HG02840 (cell line): ENCODE measurements around the gene FLOT1.

Experiments used
- ATAC-seq: cut with Tn5 transposase; IDR thresholded peaks from one replicate; pipeline ENCODE4 v1.9.1; 2021; ENCODE audit warnings: mild to moderate bottlenecking, moderate library complexity, moderate number of reproducible peaks; ENCODE audit not compliant: unreplicated experiment, low FRiP score

FLOT1 gene

DNA sequence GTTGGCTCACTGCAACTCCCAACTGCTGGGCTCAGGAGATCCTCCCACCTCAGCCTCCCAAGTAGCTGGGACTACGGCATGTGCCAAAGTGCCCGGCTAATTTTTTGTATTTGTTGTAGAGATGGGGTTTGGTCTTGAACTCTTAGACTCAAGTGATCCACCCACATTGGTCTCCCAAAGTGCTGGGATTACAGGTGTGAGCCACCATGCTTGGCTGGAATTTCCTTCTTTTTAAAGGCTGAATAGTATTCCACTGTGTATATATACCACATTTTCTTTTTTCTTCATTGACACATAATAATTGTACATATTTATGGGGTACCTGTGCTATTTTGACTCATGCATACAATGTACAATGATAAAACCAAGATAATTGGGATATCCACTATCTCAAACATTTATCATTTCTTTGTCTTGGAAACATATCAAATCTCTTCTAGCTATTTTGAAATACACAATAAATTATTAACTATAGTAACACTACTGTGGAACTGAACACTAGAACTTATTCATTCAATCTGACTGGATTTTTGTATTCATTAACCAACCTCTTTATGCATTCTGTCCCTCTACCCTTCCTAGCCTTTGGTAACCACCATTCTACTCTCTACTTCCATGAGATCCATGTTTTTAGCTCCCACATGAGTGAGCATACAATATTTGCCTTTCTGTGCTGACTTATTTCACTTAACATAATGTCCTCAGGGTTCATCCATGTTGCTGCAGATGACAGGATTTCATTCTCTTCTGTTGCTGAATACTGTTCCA lies 33.2 kb downstream of the FLOT1 start:
- no peak for ATAC-seq

DNA sequence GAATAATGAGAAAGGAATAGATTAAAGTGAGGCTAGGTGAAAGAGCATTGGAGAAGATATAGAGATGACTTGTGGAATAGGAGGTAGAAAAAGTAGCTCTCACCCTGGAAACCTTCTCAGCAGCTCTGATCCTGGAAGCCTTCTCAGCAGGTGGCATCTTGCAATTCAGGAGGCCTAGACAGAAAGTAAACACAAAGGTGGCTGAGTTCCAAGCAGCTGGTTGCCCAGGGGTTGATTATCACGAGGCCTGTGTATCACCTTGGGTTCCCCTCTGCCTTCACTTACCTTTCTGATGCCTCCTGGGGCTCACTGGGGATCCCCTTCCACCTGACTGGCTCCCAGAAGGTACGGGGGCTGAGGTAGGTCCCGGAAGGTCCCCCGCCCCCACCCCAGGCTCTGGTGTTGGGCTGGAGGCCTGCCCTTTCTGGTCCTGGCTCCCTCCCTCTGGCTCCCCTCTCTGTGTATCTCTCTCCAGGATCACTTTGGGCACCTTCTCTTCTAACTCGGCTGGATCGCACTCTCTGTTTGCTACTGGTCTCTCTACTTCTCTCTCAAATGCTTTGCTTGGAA lies 35.1 kb downstream of the FLOT1 start:
- no peak for ATAC-seq

DNA sequence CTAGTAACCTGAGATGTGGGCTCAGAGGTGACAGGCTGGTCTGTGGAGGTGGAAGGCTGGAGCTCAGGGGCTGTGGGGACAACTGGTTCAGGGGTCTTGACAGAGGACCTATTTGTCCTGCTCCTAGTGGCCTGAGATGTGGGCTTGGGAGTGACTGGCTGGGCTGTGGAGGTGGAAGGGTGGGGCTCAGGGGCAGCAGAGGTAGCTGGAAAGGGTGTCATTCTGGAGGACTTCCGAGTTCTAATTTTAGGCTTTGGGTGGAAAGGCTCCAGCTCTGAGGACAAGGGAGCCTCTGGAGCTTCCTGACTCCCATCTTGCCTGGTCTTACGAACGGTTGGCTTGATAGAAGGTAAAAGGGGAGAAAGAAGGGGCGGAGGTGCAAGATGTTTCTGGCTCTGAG lies 36.9 kb downstream of the FLOT1 start:
- no peak for ATAC-seq

DNA sequence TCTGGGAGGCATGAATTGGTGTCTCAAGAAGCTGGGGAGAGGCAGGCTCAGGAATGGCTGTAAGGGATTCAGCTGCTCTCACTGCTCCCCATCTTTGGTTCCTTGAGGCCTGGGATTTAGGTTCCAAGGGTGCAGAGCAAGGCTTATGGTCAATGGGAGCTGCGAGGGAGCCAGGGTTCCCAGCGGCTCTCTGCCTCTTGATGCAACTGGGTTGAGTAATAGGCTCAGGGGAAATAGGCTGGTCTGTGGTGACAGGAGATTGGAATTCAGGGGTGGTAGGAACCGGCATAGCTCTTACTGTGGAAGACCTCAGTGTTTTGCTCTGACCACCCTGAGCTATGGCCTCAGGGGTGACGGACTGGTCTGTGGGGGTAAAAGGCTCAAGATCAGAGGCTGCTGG lies 38.7 kb downstream of the FLOT1 start:
- no peak for ATAC-seq

DNA sequence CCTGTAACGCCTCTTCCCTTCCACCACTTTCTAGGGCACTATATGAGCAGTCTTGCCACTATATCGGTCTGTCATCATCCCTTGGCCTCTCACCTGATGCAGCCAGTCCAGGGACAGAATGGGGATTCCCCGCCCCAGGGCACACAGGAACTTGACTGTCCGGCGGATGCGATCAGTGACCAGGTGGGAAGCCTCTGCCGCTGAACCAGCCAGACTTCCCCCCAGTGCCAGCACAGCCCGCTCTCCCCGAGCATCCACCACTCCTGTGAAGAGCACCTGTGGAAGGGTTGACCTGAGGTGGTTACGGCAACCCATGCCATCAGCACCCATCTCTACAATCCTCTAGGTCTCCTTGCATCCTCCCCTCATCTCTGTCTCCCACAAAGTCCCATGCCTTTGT lies 39.5 kb downstream of the FLOT1 start:
- ATAC-seq, result no peak

DNA sequence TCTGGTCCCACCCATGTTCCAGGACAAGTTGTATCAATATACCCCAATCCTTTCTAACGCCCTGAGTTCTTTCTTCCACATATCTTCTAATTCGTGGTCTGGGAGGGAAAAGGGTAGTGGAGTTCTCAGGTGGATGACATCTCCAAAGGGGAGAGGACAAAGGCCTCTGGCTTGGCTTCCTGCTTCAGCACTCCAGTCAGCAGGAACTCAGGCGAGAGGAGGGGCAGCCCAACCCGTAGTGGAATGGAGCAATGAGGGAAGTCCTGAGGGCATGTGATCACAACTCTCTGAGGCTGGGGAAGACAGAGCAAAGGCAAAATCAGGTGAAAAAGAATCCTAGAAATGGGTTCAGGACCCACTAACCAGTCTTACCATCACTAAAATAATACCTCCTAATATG lies 42.1 kb downstream of the FLOT1 start:
- ATAC-seq, result no peak

DNA sequence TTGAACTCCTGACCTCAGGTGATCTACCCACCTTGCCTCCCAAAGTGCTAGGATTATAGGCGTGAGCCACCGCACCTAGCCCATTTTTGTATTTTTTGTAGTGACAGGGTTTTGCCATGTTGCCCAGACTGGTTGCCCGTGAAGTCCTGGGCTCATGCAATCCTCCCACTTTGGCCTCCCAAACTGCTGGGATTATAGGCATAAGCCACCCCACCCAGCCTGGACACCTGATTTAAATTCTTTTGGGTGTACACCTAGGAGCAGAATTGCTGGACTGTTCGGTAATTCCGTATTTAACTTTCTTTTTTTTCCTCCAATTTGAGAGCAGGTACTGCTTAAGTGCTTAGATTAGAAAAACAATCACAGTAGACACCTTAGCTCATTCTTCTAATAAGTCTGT lies 46.1 kb downstream of the FLOT1 start:
- ATAC-seq, result no peak

DNA sequence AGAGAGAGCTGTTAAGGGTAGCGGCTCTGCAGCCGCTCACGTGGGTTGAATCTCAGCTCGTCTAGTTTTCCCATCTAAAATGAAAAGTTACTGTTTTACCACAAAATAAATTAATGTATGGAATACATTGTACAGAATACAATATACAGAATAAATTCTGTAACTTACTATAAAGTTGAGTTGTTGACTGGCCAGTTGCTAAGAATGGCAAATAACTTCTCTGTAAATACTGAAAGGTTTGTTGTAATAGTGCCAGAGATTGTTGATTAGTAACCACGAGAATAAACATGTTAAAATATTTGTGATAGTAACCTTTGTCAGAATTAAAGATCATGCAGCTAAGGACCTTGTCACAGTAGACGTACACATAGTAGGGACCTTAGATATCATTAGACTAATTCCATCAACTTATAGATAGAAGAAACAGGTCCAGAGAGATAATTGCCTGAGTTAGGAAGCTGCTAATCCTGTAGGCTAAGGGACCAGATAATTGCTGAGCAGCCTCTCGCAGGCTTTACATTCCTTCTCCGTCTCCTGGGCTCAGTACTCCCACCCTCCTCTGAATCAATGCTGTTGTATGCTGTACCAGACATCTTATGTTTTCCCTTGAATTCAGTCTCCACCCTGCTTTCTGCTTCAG lies 51.2 kb downstream of the FLOT1 start:
- no peak for ATAC-seq

DNA sequence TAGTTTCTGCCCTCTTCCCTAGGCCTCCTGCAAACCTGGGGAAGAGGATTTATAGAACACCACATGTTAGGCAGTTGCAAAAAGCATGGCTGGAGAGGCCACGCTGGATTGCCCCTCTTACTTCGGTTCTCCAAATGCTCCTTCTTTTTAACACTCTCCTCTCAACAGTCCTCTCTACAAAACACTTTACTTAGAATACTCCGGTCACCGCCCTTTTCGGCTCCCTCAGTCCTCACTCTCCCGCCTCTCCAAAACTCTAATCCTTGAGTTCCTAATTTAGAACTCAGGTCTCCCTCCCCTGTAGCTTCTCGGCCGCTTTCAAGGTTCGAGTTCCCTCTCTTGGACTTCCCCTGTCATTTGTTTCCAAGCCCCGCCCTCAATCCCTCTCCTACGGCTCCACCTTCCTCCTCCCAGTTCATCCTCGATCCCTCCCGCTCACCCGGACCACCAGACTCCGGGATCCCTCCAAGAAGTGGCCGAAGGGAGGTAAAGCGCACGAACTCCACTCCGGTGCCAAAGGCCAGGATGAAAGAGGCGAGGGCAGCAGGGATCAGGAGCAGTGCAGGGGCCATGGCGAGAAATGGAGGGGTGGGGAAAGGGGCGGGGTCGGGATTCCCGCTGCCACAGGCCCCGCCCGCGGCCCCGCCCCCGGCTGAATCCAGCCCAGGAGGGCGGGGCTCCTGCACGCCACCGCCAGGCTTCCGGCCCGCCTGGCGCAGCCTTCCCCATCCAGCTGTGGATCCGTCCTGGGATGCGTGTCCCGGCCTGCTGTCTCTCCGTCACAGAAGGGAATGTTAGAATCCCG lies 51.9 kb downstream of the FLOT1 start, which contains the start of gene NRM:
NRM (minus strand) TSS at position 582 of the 805 bp plus-strand sequence; CDS start at position 572, 10 bp downstream.
- ATAC-seq, result no peak

DNA sequence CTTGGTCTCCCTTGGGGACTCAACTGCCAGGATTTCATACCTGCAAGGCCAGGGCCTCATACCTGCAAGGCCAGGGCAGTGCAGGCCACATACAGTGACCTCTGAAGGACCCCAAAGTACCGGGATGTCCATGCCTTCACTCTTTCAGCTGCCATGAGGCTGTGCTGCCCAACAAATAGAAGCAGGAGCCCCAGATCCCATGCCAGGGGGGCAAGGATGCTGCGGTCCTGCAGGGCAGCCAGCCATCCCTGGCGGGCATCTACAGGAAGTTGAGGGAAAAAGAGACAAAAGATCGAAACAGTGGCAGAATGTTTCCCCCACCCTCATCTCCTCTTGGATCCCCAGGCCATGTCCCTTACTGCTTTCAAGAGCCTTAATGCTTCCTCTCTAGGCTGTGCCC lies 52.5 kb downstream of the FLOT1 start:
- ATAC-seq, result no peak

DNA sequence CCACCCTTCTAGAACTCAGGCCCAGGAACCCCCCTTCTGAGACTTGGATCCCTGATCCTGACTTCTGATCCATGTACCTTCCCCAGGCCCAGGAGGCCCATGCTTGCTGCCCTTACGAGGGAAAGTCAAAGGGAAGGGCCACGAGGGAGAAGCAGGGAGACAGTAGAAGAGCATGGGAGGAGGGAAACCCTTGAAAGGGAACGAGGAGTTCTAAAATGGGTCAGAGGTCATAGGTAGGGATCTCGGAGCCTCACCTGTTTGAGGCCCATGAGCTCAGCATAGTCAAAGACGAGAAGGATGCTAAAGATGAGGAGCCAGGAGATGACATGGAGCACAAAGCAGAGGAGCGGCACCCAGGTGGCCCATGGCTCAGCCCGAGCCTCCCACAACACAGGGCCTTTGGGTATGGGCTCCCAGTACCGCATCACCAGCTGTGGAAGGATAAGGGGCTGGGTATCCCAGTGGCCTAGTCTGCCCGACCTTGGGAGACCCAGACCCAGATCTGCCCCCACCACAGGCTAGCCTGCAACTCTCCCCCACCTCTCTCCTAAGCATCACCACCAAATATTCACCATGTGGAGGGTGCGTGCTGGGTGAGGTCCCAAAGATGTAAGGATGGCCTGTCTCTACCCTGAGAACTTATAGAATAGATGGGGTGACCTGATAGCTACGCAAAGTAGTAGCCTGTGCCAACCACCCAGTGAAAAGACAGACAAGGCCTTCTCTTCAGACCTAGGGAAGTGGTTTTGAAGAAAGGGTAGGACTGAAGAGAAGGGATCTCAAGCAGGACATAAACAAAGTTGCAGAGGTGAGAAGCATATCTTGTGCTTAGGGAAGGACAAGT lies 53.2 kb downstream of the FLOT1 start:
- ATAC-seq, result no peak

DNA sequence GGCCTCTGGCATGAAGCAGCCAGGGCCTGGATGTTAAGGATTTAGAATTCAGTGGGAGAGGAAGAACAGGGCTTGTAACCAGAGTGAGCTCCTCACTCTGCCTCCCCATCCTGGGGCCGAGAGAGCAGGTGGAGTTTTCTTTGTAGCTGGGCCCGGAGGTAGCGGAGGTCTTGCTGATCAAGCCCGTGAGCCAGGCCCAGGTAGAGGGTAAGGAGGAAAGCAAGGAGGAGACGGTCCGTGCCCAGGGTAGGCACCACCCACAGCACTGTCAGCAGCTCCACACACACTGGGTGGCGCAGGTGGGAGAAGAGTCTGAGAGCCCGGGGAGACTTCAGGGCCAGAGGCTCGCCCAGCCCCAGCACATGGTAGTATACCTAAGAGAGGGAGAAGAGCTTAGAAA lies 53.9 kb downstream of the FLOT1 start:
- ATAC-seq, result no peak

DNA sequence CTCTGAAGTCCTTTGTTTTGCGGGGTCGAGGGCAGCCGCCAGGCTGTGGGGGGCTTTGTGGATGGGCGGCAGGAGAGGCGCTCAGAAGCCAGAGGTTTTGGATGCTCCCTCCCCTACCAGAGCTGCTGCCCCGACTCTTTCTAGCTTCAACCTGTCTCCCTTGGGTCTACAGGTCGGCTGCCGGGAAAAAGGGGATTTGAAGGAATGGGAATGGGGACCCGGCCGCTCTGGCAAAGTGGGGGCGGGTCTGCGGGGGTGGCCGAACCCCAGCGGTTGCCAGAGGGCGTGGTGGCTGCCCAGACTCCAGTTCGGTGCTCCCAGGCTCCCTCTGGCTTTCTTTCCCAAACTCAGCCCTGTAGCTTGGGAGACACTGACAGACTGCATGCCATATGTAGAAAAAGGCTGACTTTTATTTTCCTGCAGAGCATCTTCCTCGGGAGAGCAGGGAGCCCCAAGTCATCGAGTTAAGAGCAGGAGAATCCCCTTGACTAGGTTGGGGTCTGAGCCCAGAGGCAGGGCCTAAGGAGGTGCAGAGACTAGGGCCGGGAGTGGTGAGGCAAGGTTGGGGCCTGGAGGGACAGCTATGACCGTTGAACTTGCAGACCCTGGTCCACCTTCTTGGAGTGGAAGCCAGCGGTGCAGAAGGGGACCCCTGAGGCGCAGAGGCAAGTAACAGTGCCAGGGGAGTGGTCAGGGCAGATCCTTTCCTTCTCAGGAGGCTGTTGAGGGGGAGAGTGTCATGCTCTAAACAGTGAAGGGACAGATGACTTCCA lies 54.6 kb downstream of the FLOT1 start:
- no peak for ATAC-seq

DNA sequence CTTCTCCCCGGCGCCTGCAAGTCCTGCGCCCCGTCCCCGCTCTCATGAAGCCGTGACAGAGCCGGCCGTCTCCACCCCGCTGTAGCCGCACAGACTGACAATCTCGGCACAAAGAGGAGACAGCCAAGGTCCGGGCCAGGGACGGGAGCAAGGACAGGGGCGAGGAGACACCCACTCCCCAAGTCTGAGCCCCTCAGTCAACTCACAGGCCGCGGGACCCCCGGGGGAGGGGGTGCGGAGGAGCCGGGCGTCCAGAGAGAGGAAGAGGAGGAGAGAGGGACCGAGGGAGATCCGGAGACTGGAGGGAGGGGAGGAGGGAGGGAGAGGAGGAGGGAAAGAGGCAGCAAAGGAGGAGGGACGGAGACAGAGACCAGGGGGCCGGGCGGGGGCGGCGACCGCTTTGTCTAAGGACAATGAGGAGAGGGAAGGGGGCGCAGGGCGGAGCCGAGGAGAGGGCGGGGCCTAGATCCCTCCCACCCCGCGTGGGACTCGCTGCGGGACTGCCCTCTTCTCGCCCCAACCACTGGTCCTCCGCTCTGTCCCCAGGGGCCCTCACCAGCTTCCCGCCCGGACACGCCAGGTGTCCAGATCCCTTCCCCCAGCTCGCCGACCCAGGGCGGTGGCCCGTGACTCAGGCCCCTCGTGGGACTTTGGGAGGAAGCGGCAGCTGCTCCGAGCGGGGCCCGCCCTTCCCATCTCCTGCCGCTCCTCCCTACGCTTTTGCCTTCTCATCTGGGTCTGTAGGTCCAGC lies 55.4 kb downstream of the FLOT1 start:
- peak; percentile 42 for ATAC-seq

DNA sequence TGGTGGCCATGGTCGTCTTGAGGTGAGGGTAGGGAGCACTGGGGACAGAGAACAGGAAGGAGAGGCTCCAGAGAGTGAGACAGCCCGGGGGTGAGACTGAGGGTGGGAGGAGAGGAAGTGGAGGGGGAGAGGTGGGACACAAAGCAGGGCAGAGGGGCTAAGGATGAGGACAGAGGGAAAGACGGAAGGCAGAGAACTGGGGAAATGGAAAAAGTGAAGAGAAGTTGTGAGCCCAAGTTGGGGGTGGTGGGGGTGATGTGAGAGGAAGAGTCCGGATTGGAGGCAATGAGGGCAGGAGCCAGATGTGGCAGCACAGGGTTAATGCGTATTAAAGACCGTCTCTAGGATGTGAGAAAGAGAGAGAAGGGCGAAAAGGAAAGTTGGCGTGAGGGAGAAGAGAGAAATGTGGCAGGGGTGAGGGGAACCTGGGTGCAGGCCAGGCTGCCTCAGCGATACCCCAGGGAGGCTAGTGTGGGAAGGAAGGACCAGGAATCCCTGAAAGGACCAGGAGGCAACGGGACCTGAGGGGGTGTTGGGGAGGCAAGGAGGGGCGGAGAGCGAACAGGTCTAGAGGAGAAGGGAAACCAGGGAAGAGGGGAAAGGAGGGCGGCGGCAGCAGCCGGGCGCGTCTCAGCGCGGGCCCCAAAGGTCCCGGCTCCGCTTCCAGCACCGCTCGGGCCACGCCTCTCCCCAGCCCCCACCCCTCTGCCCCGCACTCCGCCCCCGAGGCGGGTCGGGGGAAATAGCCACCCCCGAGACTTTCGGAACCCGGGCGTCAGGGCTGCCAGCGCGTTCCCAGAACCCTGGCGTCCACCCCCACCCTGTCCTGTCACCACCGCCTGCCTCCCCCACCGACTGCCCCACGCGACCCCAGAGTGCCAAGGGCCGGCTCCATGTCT lies 56.2 kb downstream of the FLOT1 start, which contains the start of gene PPP1R18:
PPP1R18 (minus strand) TSS at position 637 of the 899 bp plus-strand sequence; CDS start at position 10, 627 bp downstream.
- ATAC-seq, result peak; percentile 4

DNA sequence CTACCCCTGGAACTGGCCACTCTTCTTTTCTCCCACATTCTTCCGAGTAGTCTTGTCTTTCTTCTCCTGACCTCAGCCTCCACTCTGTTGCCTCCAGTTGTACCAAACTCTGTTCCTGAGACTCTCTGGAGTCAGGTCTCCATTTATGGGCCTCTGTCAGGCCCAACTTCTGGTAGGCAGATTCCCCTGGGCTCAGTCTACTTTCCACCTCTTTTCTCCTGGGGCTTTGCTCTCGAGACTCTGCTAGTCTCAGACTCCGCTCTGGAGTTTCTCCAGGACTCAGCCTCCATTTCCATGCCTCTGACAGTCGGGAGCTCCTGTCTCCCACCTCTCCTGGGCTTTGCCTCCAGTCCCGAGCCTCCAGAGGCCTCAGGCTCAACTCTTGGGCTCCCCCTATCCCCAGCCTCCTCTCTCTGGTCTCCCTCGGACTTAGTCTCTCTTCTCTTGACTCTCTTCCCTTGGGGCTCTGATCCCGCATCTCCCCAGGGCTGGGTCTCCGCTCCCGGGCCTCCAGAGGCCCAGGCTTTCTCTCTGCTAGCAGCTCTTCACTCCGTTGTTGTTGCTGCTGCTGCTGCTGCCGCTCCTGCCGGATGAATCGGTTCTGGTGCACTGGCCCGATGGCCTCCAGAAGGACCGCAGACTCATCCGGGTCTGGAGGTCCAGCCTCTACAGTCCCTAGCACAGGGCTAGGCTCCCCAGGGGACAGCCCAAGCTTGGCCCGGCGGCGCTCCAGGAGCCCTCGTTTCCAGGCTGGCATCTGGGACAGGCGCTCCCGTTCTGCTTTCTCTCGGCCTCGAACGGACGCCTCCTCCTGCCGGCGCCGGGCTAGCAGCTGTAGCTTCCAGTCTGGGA lies 57.1 kb downstream of the FLOT1 start:
- ATAC-seq, result no peak
